K562 (cell line): ENCODE measurements around the gene ECE2.

ENCODE experiments used
- CTCF ChIP-seq, 3 experiments: IDR thresholded peaks in 2 of 3; conservative IDR thresholded peaks in 1 of 3; 2 replicates each; pipeline ENCODE4 v1.5.1; 2011 to 2012; ENCODE audit warnings: low read length in 3 of 3, mild to moderate bottlenecking in 3 of 3, control low read depth in 2 of 3, improper control_type of control experiment in 1 of 3, inconsistent platforms in 1 of 3, low read depth in 1 of 3, mixed read lengths in 1 of 3, moderate library complexity in 1 of 3; ENCODE audit not compliant: insufficient read depth in 2 of 3
- GABPB1 ChIP-seq: sonication (generic); formaldehyde crosslinking; IDR thresholded peaks from 2 replicates; pipeline ENCODE4 v1.8.0; 2022; ENCODE audit warnings: mild to moderate bottlenecking, missing genetic modification reagents
- SNRNP70 ChIP-seq: fragments of 200-400 bp; formaldehyde crosslinking; optimal IDR thresholded peaks from 2 replicates; pipeline ENCODE3; 2017; ENCODE audit warnings: low read depth, low read length

- TF ChIP-seq CTCF (IDR thresholded peaks at IDR 0.05 in 2 of 3, conservative IDR thresholded peaks at IDR 0.05 in 1 of 3; ENCODE audit: insufficient read depth in 2 of 3, low read depth in 1 of 3, low read length in 3 of 3) = no peak
- no peak for TF ChIP-seq GABPB1
- TF ChIP-seq SNRNP70 = no peak
Observed at GRCh38 chr3:184283681-184284080, 7.9 kb downstream of the ECE2 start.
